ENCODE results near the gene SS18L1.

- TF ChIP-seq CTCF (IDR thresholded peaks at IDR 0.05), result no peak
- TF ChIP-seq POLR2A (IDR thresholded peaks at IDR 0.05), result no peak
Observed at GRCh38 chr20:62138204-62138543, 5.4 kb upstream of the SS18L1 start.

Measured in right lobe of liver (tissue), 4 donors.